Superior temporal gyrus (tissue), 1 donor: Measurements from ENCODE around the gene NUAK2.
"Not testable (repeated sequence)": the region's sequence is repeated elsewhere in the genome, so short reads cannot be mapped to it uniquely, and the experiment has no call there.

Experiments used
- DNase-seq: peaks from one replicate; pipeline ENCODE4 v3.0.0-alpha.2; 2016; ENCODE audit errors: extremely low spot score

Gene NUAK2

DNA sequence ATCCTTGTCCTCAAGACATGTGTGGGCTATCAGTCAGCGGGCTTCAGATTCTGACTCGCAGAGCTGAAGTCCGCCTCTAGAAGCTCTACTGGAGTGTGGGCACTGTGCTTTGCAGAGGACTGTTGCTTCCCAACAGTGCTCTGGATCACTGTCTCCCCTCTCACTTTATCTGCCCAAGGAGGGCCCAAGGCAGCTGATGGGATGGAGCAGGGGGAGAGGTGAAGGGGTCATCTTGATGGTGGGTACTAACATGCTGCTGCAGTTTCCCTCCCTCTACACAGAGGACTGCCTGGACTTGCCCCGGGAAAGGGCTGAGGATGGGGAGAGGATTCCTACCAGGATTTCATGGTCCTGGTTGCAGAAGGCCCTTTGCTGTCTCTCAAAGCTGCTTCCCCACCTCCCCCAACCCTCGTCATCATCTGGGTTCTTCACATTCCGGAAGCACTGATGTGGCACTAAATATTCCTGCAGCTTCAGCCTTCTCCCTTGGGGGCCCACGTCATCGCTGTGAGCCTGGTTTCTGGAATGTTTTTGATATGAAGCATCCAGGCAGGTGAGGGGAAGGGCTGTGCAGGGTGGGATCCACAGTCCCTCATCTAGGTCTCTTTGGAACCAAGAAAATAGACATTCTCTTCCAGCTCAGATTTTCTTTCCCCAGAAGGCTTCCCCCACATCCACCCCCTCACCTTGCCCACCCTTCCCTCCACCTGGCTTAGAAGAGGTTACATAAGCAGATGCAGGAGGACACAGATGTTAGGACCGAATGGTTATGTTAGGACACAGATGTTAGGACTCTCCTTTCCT, 23.2 kb downstream of the NUAK2 start:
- DNase-seq, result no peak

DNA sequence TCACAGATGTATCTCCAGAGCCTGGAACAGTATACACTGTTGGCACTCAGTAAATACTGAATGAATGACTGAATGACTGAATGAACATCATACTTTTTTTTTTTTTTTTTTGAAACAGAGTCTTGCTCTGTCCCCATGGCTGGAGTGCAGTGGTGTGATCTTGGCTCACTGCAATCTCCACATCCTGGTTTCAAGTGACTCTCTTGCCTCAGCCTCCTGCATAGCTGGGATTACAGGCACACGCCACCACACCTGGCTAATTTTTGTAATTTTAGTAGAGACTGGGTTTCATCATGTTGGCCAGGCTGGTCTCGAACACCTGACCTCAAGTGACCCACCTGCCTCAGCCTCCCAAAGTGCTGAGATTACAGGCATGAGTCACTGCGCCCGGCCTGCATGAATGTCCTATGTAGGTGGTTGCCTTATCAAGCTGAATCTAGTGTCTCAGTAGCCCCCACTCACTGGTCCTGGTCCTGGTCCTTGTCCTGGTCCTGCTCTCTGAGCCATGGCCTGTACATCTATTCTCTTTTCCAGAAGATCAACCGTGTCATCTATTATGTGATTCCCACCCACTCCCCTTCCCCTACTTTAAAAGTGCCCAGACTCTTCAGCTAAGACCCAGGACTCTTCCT, 23.9 kb downstream of the NUAK2 start:
- not testable (repeated sequence) for DNase-seq

DNA sequence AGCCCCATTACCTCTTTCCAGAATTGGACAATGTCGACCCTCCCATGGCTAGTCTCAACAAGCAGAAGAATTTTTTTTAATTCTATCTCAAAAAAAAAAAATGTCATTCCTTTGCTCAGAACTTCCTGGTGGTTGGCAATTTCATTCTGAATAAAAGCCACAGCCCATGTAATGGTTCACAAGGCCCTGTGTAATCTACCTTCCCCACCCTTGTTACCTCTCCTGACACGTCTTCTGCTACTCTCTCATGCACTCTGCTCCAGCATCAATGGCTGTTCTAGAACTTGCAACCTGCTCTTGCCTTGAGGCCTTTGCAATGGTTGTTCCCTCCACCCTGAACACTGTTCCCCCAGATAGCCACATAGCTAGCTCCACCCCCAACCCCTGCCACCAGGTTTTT, 25.4 kb downstream of the NUAK2 start:
- no peak for DNase-seq

DNA sequence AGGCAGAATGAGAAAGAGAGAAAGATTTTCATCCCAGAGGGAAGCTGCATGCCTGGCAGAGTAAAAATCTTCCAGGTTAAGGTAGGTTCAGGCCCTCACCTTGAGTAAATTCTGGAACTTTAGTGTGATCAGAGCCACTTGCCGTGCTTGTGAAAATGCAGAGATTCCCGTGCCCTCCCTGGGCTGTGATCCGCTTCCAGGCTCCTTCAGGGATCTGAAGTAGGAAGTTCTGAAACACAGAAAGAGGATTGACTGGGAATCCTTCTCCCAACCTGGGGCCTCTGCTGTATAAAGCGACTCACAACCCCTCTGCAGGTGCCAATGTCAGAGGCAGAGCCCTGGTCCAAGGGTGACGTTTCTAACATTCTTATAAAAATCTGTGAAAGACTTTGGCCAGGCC, 26.6 kb downstream of the NUAK2 start:
- no peak for DNase-seq

DNA sequence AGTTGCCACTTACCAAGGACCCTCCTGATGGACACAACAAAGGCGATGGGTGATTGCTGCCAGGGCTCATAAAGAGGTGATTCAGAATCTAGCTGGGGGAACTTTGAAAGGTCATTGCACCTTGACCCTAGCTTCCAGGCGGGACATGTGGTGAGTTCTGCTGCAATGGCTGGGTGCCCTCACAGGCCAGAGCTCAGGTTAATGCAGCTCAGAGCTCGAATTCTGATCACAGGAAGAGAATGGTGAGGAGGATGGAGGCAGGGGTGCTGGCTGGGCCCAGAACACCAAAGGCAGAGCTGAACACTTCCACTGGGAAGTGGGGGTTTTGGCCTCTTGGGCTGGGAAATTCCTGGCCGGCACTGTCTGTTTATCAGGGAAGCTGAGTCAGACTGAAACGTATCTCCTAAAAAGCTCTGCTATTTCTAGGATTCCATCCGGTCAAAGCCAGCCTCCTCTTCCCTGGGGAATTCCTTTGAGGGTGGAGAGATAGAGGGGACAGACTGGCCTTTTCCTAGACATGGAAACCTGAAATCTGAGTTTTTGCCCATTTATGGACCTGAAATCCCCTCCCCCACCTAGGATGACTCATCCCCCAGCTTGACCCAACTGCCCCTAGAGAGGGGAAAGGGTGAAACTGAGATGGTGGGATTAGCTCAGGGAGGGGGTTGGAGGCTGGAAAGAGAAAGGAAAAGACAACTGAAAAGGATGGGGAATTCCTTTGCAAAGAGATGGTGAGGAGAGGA, 27.2 kb downstream of the NUAK2 start:
- DNase-seq, result no peak

DNA sequence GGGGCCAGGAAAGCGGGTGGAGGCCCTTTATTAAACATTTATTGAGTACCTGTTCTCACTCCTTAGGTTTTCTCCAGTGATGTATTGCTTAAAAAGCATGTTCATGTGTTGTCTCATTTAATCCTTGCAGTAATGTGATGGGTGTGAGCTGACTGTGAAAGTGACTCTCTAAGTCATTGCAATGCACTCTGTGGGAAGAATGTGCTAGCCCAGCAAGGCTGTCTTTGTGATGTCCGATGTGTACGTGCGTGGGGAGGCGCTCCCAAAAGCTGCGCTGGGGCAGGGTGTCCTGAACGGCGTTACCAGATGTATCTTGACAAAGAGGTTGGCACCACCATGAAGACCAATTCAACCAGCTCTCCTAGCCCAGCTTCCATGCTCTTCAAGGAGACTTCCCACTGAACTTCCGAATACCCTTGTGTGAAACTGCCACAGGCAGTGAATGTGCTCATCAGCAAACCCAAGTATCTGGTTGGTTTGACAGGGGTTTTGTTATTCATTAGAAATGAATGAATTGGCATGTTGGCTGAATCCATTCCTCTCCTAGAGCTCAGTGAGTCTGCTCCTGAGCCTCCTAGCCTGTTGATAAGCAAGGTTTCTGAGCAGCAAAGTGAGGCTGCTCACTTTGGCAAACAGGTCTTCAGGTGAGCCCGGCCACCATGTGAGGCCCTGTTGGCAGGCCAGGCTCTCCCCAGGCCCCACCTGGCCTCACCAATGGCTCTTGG, 28.0 kb downstream of the NUAK2 start:
- DNase-seq, result no peak

DNA sequence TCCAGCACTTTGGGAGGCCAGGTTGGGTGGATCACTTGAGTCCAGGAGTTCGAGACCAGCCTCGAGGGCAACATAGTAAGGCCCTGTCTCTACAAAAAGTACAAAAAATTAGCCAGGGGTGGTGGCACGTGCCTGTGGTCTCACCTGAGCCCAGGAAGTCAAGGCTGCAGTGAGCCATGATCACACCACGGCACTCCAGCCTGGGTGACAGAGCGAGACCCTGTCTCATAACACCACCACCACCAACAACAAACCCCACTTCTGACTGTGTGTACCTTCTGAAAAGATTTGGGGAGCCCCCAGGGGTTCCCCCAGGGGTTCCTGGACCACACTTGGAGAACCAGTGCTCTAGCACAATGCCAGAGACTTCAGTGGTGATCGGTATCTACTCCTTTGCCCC, 29.9 kb downstream of the NUAK2 start:
- DNase-seq, result no peak

DNA sequence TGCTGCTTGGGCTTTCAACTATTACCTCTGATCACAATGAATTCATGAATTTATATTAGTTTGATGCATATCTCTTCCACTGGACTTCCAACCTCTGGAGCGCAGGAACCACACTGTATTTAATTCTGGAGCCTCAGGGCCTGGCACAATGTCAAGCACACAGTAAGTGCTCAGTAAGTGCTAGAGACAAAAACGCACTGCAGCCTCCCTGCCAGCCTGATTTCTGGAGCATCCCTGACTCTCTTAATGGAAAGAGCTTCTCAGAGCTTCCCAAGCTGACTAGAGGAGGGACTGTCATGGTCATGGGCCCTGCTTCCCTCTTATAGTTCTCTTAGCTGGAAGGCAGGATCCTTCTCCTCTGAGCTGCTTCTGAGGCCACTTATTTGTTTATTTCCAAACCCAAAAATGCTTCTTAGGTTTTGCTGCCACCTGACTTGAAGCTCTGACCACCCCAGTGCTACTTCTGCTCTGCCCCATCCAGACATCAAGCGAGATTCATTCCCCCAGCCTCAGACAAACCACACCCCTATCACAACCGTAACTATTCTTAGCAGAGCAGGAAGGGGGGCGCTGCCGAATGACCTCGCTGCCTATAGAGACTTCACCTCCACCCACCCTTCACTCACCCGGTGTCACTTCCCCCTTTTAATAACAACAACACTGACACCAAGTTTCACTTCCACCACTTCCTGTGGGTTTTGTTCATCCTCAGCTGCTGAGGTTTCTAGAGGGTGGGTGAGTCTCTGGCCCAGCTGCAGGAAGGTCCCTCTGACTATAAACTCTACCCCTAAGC, 33.6 kb downstream of the NUAK2 start:
- no peak for DNase-seq

DNA sequence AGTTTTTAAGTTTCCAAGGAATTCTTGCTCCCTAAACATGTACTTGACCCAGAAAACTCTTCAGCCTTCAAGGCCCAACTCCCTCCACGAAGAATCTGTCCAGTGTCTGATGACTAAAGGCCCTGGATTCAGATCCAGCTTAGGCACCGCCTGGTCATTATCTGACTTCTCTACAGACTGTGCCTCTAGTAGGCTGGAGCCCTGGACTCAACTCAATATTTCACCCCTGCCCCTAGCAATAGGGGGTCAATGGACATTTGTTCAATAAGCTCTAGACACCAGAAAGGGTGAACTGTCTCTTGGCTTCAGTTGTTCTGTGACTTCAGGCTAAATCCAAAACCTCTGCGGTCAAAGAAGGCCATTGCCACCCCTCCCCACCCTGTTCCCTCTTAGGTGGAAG, 34.5 kb downstream of the NUAK2 start:
- DNase-seq, result no peak

DNA sequence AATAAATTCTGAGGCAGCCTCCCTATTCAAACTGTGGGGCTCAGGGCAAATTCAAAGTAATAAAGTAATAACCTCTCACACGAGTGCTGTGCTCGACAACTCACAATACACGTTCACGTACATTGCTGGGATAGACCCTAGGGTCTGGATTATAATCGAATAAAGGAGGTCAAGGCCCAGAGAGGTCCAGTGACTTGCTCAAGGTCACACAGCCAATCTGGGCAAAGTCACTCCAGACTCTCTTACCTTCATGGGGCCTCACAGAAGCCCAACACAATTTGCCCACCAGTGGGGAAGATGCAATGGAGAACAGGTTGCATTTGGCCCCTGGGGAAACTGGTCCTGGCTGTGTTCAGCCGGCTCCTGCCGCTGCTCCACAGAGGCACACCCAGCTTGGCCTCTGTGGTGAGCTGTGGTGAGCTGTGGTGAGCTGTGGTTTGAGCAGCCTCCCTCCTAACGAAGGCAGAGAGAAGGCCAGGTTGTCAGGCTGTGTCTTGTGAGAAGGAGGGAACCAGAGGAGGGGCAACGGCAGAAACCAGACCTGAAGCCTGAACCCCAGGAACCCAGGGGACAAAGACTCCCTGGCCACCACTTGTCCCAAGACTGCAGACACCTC, 35.1 kb downstream of the NUAK2 start:
- no peak for DNase-seq

DNA sequence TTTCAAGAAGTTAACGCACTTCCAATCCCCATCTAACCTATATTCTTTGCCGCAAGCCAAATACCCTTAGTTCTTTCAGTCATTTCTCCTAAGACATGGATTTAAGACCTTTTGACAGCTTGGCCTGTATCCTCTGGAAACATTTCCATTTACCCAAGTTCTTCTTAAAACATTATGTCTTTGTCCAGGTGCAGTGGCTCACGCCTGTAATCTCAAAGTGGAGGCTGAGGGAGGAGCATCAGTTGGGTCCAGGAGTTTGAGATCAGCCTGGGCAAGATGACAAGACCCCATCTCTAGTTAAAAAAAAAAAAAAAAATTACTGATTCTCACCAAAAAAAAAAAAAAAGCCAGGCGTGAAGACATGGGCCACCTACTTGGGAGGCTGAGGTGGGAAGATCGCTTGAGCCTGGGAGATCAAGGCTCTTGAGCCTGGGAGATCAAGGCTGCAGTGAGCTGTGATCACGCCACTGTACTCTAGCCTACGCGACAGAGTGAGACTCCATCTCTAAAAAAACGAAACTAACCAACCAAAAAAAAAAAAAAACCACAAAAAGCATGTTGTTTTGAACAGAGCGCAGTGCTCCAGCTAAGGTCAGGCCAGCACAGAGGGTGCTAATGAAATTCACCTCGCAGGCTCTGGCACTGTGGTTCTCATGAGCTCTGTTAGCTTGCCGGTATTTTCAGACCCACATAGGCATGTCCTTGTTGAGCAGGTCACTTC, 36.0 kb downstream of the NUAK2 start:
- DNase-seq, result no peak

DNA sequence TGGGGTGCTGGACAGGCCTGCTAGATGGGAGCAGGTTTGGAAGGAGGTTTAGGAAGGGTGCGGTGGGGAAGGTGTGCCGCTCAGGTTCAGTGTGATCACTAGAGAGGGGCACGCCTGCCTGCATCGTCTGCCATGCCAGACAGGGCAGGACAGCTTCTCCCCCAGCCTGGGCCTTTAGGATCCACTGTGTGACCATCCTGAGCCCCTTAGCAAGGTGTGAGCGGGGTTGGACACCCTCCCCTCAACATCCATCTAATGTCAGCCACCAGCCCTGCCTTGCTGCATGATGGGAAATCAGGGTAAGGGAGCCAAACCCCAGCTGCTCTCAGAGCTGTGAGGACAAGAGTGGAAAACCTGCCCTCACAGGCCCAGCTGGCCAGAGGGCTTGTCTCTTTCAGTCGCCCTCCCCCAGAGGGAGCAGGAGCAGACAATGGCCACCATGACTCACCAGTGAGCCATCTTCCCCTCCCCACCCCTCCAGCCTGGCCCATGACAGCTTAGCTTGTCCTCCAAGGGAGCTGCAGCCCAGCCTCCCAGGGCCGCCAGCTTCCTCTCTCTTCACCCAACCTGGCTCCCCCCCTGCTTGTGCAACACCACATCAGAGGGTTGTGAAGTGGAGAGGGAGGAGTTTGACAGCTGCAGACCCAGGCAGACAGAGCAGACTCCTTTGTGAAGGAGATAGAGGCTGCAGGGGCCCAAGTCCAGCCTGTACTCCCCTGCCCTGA, 37.0 kb downstream of the NUAK2 start:
- peak; percentile 92 for DNase-seq

DNA sequence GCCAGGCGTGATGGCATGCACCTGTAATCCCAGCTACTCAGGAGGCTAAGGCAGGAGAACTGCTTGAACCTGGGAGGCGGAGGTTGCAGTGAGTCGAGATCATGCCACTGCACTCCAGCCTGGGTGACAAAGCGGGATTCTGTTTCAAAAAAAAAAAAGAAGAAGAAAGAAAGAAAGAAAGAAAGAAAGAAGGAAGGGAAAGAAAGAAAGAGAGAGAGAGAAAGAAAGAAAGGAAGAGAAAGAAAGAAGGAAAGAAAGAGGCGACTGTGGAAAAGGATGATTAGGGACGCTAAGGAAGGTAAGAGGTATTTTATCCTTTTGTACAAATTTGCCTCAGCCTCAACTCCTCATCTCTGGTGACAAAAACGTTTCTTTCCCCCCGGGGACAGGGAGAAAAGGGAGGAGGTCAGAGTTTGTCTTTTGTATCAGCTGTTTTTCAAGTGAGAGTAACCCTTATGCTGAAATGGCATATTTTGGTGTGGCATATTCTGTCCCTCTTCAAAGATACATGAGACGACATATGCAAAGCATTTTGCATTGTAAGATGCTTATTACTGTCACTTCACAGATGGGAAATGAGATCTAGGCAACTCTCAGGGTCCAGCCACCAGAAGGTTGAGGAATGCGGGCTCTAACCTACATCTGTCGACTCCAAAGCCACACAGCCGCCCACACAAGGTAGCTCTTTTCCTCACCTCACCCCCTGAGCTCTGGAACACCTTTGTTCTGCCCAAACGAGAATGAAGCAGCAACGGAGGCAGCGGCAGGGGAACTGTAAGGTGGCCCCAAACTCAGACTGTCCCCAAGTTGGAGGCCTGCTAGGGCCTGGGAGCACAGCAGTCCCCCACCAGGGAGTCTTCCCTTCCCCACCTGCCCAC, 38.0 kb downstream of the NUAK2 start:
- no peak for DNase-seq

DNA sequence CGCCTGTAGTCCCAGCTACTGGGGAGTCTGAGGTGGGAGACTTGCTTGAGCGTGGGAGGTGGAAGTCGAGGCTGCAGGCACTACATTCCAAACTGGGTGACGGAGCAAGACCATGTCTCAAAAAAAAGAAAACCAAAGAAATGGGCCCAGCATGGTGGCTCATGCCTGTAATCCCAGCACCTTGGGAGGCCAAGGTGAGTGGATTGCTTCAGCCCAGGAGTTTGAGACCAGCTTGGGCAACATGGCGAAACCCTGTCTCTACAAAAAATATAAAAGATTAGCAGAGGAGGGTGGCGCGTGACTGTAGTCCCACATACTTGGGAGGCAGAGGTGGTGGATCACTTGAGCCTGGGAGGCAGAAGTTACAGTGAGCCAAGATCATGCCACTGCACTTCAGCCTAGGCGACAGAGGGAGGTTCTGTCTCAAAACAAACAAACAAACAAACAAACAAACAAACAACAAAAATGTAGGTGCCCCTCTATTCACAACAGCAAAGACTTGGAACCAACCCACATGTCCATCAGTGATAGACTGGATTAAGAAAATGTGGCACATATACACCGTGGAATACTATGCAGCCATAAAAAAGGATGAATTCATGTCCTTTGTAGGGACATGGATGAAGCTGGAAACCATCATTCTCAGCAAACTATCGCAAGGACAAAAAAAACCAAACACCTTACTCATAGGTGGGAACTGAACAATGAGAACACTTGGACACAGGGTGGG, 40.7 kb downstream of the NUAK2 start:
- not testable (repeated sequence) for DNase-seq

DNA sequence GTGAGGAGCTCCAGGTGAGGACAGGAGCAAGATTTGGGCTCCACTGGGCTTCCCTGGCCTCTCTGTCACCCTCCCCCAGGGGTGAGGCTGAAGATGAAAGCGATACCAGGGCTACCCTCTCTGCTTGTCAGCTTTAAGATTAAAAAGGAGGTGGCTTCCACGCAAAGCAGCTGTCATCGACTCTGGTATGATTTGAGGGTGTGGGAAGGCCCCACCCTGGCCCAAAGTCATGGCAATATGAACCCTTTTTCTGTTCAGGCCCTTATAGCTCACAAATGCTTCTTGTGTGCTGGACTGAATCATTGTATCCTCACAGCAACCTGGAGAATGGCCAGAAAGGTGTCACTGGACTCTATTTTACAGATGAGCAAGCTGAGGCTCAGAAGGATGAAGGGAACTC, 41.6 kb downstream of the NUAK2 start:
- DNase-seq, result no peak

DNA sequence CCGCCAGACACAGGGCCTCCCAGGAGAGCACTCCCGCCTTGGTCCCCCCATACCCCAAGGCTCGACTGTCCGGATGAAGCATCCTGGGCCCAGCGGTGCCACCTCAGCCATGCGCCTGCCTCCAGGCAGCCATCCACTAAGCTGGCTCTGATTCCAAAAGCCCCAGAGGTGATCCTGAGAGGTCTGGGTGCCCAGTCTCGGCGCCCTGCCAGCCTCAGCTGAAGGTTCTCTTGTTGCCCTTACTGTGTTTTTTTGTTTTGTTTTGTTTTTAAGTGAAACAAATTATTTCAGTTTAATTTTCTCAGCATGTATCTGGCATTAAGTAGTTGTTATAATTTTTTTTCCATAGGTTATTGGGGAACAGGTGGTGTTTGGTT, 44.9 kb downstream of the NUAK2 start:
- no peak for DNase-seq

DNA sequence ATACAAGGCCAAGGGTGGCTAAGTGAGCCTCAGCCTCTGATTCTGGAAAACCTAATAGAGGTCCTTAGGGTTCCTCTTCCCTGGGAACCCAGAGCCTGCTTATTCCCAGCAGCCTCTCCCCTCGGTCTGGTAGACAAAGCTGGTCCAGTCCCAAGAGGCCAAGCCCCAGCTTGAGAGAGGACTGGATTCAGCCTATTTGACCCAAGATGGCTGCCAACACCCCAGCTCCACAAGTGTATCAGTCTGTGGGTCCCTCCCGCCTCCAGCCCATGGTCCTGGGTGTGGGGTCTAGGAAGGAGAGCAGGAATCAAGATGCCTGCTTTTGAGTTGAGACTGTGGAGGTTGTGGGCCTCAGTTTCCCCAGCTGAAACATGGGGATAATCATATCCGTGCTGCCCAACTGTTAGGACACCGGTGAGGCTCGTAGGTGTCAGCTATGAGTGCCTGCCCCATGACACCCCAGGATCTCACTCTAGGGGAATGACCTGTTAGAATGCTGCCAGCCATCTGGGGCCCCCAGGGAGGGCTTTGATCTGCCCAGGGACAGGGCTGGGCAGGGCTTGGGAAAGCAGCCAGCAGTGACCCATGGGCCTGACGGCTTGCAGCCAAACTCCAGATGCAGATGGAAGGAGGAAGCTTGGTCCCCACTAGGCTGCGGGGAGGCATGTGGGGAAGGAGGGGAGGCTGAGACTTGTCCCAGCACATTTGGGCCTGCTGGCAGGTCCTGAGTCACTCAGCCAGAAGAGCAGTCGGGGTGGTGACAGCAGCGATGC, 45.4 kb downstream of the NUAK2 start:
- no peak for DNase-seq
